HepG2 (cell line): ENCODE data around the gene ZG16. TPM values are rescaled to one million over a fixed set of nuclear protein-coding genes. Genes with fewer than 3 reads are reported as not detected.
A peak's percentile ranks its signal among the peaks of the same experiment; 100 is the strongest.

Experiments
- BCL6 ChIP-seq: IDR thresholded peaks from 2 replicates; pipeline ENCODE4 v1.6.1; 2016; ENCODE audit warnings: missing genetic modification reagents, missing compliant biosample characterization
- CERS6 ChIP-seq: sonication (generic); formaldehyde crosslinking; IDR thresholded peaks from 2 replicates; pipeline ENCODE4 v1.5.0; 2020; ENCODE audit warnings: missing genetic modification reagents
- CREB1 ChIP-seq, 2 experiments: fragments of 450-650 bp in 1 of 2; IDR thresholded peaks; 2 replicates each; pipeline ENCODE4 v1.6.1; 2016 to 2017; ENCODE audit warnings: control low read depth in 1 of 2, mild to moderate bottlenecking in 1 of 2, missing compliant biosample characterization in 1 of 2, missing genetic modification characterization in 1 of 2
- GTF2F1 ChIP-seq: fragments of 150-350 bp; IDR thresholded peaks from 2 replicates; pipeline ENCODE4 v1.6.1; 2014; ENCODE audit warnings: low read length
- HDAC6 ChIP-seq: fragments of 200-600 bp; sonication (generic); IDR thresholded peaks from 2 replicates; pipeline ENCODE4 v1.7.0; 2017; ENCODE audit warnings: mild to moderate bottlenecking, antibody characterized with exemption, low read length, low read depth
- MTERF4 ChIP-seq: sonication (generic); formaldehyde crosslinking; IDR thresholded peaks from 2 replicates; pipeline ENCODE4 v1.8.0; 2023; ENCODE audit warnings: mild to moderate bottlenecking, missing genetic modification reagents
- NCOA1 ChIP-seq: sonication (generic); formaldehyde crosslinking; IDR thresholded peaks from 2 replicates; pipeline ENCODE4 v1.9.0; 2021; ENCODE audit warnings: missing genetic modification reagents
- POLR2G ChIP-seq: fragments of 200-400 bp; formaldehyde crosslinking; IDR thresholded peaks from 2 replicates; pipeline ENCODE4 v1.6.1; 2018; ENCODE audit warnings: mild to moderate bottlenecking, low read depth, low read length, moderate library complexity
- SP4 ChIP-seq: sonication (generic); formaldehyde crosslinking; IDR thresholded peaks from 2 replicates; pipeline ENCODE4 v1.8.1; 2023; ENCODE audit warnings: mild to moderate bottlenecking, missing genetic modification reagents
- ZBTB33 ChIP-seq: sonication (generic); formaldehyde crosslinking; IDR thresholded peaks from 2 replicates; pipeline ENCODE4 v1.4.0; 2020; ENCODE audit warnings: missing genetic modification reagents
- ZFX ChIP-seq: sonication (generic); formaldehyde crosslinking; IDR thresholded peaks from 2 replicates; pipeline ENCODE4 v1.4.0; 2020; ENCODE audit warnings: mild to moderate bottlenecking, low read depth, missing genetic modification reagents, moderate library complexity
- ZMYM3 ChIP-seq: sonication (generic); formaldehyde crosslinking; IDR thresholded peaks from 2 replicates; pipeline ENCODE4 v1.5.1; 2020; ENCODE audit warnings: mild to moderate bottlenecking, missing genetic modification reagents
- ZNF629 ChIP-seq: sonication (generic); formaldehyde crosslinking; conservative IDR thresholded peaks from 2 replicates; pipeline ENCODE4 v1.5.0; 2020; ENCODE audit warnings: missing genetic modification reagents
- ZNF781 ChIP-seq: sonication (generic); formaldehyde crosslinking; IDR thresholded peaks from 2 replicates; pipeline ENCODE4 v1.5.1; 2020; ENCODE audit warnings: borderline replicate concordance, mild to moderate bottlenecking, missing genetic modification reagents; ENCODE audit errors: not compliant biosample characterization
- polyA plus RNA-seq, 8 experiments: library from polyadenylated mRNA; depleted of rRNA in 3 of 8; stranded (reverse) in 7 of 8; unstranded in 1 of 8; fragments of >200 nt; fragmentation: Illumina TruSeq in 4 of 8; extraction: Trizol in 4 of 8; gene quantifications; 2 replicates each; pipeline versions ENCODE4 v1.2.1 to v1.2.3, GENCODE V29; 2011 to 2016; ENCODE audit warnings: low read depth in 4 of 8, missing spikeins in 1 of 8, mixed read lengths in 1 of 8; ENCODE audit not compliant: insufficient read depth in 1 of 8
- total RNA-seq, 5 experiments: library from RNA; depleted of rRNA; stranded (reverse); fragments of >200 nt; fragmentation: Illumina TruSeq; extraction: Trizol; gene quantifications; 2 replicates each; pipeline ENCODE4 v1.2.3, GENCODE V29; 2016; ENCODE audit warnings: low read depth in 1 of 5
- TF ChIP-seq, protein P1 (sequence below): sonication (generic); formaldehyde crosslinking; IDR thresholded peaks from 2 replicates; pipeline ENCODE4 v1.5.0; 2020; ENCODE audit warnings: missing genetic modification reagents
- TF ChIP-seq, protein P2 (sequence below): IDR thresholded peaks from 2 replicates; pipeline ENCODE4 v1.6.1; 2018; ENCODE audit warnings: missing genetic modification reagents, mild to moderate bottlenecking, missing compliant biosample characterization

ZG16 gene
- total and polyA plus RNA-seq, 2 of the 13 experiments (the other 11 are each of a cell fraction or from before 2014, with no cell fraction given), result 0.04 to 0.07 TPM

DNA sequence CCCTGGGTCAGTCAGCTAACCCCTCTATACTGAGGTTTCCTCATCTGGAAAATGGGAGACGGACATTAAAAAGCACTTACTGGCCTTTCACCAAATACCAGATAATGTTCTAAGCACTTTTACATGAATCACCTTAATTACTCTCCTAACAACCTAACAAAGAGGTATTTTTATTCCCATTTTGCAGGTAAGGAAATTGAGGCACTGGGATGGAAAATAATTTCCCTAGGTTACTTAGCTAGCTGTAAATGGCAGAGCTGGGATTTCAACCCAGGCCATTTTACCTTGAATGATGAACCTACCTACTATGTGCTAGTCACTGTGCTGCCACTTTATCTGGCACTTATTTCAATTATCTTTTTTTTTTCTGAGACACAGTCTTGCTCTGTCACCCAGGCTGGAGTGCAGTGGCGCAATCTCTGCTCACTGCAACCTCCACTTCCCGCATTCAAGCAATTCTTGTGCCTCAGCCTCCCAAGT, 16.2 kb downstream of the ZG16 start (continued):
- TF ChIP-seq CREB1 (IDR thresholded peaks at IDR 0.05) (no peak), CREB1 (CRISPR knock-in tag; IDR thresholded peaks at IDR 0.05) (no peak), ZBTB33 (0 out of 2 replicates have a peak, but pooled peaks have one; percentile 6), ZFX (no peak), CERS6 (no peak), SP4 (no peak), NCOA1 (CRISPR knock-in tag) (no peak), GTF2F1 (no peak), MTERF4 (CRISPR knock-in tag) (no peak), POLR2G (no peak), BCL6 (CRISPR knock-in tag) (no peak), ZMYM3 (CRISPR knock-in tag) (no peak), ZNF629 (CRISPR knock-in tag) (peak; percentile 81), ZNF781 (CRISPR knock-in tag) (no peak), HDAC6 (no peak)
- TF ChIP-seq, protein P1, sequence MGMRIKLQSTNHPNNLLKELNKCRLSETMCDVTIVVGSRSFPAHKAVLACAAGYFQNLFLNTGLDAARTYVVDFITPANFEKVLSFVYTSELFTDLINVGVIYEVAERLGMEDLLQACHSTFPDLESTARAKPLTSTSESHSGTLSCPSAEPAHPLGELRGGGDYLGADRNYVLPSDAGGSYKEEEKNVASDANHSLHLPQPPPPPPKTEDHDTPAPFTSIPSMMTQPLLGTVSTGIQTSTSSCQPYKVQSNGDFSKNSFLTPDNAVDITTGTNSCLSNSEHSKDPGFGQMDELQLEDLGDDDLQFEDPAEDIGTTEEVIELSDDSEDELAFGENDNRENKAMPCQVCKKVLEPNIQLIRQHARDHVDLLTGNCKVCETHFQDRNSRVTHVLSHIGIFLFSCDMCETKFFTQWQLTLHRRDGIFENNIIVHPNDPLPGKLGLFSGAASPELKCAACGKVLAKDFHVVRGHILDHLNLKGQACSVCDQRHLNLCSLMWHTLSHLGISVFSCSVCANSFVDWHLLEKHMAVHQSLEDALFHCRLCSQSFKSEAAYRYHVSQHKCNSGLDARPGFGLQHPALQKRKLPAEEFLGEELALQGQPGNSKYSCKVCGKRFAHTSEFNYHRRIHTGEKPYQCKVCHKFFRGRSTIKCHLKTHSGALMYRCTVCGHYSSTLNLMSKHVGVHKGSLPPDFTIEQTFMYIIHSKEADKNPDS, result no peak
- TF ChIP-seq, protein P2, sequence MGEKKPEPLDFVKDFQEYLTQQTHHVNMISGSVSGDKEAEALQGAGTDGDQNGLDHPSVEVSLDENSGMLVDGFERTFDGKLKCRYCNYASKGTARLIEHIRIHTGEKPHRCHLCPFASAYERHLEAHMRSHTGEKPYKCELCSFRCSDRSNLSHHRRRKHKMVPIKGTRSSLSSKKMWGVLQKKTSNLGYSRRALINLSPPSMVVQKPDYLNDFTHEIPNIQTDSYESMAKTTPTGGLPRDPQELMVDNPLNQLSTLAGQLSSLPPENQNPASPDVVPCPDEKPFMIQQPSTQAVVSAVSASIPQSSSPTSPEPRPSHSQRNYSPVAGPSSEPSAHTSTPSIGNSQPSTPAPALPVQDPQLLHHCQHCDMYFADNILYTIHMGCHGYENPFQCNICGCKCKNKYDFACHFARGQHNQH (CRISPR knock-in tag), result no peak
